ENCODE measurements around the gene BAIAP2.

Gene BAIAP2

DNA sequence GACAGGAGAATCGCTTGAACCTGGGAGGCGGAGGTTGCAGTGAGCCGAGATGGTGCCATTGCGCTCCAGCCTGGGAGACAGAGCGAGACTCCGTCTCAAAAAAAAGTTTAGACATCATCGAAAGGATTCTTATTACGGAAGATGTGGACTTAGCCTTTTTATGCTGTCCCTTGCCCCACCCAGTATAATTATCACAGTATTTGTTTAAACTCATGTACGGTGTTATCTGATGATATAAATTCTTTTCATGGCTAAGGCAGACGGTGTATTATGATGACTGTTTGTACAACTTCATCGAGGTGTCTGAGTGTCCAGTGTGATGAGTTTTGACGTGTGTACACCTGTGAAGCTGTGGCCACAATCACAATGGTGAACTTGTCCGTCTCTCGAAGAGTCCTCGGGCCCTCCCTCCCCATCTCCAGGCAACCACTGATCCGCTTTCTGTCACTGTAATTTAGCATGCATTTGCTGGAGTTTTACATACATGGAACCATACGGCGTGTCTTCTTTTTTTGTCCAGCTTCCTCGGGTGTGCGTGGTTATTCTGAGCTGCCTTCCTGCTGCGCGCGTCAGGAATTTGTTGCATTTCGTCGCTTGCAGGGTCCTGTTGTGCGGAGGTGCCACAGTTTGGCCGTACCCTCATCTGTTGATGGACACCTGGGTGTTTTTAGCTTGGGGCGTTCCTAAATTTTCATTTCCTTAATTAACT lies 26.2 kb downstream of the BAIAP2 start:
- TF ChIP-seq TEAD4 (IDR thresholded peaks at IDR 0.05) (no peak), TCF12 (IDR thresholded peaks at IDR 0.05; ENCODE audit: low read depth) (no peak), ZBTB7A (IDR thresholded peaks at IDR 0.05; ENCODE audit: low read depth) (no peak), CREB1 (IDR thresholded peaks at IDR 0.05; ENCODE audit: low read depth) (no peak), FOXM1 (IDR thresholded peaks at IDR 0.05; ENCODE audit: borderline replicate concordance, low read depth) (no peak), EP300 (IDR thresholded peaks at IDR 0.05; ENCODE audit: borderline replicate concordance) (no peak), EGR1 (IDR thresholded peaks at IDR 0.05) (no peak), CEBPB (IDR thresholded peaks at IDR 0.05) (no peak), TAF1 (IDR thresholded peaks at IDR 0.05; ENCODE audit: low read depth) (no peak), YY1 (IDR thresholded peaks at IDR 0.05; ENCODE audit: low read depth) (no peak), RAD21 (IDR thresholded peaks at IDR 0.05; ENCODE audit: low read depth) (no peak), NFIC (IDR thresholded peaks at IDR 0.05) (no peak)
- TF ChIP-seq, protein P1, sequence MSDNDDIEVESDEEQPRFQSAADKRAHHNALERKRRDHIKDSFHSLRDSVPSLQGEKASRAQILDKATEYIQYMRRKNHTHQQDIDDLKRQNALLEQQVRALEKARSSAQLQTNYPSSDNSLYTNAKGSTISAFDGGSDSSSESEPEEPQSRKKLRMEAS (IDR thresholded peaks at IDR 0.05), result no peak
- TF ChIP-seq, protein P2, sequence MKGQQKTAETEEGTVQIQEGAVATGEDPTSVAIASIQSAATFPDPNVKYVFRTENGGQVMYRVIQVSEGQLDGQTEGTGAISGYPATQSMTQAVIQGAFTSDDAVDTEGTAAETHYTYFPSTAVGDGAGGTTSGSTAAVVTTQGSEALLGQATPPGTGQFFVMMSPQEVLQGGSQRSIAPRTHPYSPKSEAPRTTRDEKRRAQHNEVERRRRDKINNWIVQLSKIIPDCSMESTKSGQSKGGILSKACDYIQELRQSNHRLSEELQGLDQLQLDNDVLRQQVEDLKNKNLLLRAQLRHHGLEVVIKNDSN (IDR thresholded peaks at IDR 0.05), result no peak

GRCh38 chr17:81062014-81062780 lies 27.2 kb downstream of the BAIAP2 start:
- no peak for TF ChIP-seq TCF12 (IDR thresholded peaks at IDR 0.05; ENCODE audit: low read depth)
- TF ChIP-seq YY1 (IDR thresholded peaks at IDR 0.05; ENCODE audit: low read depth), result no peak
- TF ChIP-seq RAD21 (IDR thresholded peaks at IDR 0.05; ENCODE audit: low read depth), result no peak
- TF ChIP-seq EP300 (IDR thresholded peaks at IDR 0.05; ENCODE audit: borderline replicate concordance), result no peak
- no peak for TF ChIP-seq NFIC (IDR thresholded peaks at IDR 0.05)

GRCh38 chr17:81063106-81064093 lies 28.4 kb downstream of the BAIAP2 start:
- TF ChIP-seq TCF12 (IDR thresholded peaks at IDR 0.05; ENCODE audit: low read depth), result no peak
- TF ChIP-seq YY1 (IDR thresholded peaks at IDR 0.05; ENCODE audit: low read depth), result no peak

- TF ChIP-seq CEBPB (IDR thresholded peaks at IDR 0.05) (no peak), EGR1 (IDR thresholded peaks at IDR 0.05) (0 out of 2 replicates have a peak, but pooled peaks have one; percentile 35), ZBTB7A (IDR thresholded peaks at IDR 0.05; ENCODE audit: low read depth) (0 out of 2 replicates have a peak, but pooled peaks have one; percentile 6), REST (IDR thresholded peaks at IDR 0.05; ENCODE audit: low read depth) (no peak), EP300 (IDR thresholded peaks at IDR 0.05; ENCODE audit: borderline replicate concordance) (peak; percentile 39; the same call in 1 of the 2 replicates), FOXM1 (IDR thresholded peaks at IDR 0.05; ENCODE audit: borderline replicate concordance, low read depth) (no peak), TAF1 (IDR thresholded peaks at IDR 0.05; ENCODE audit: low read depth) (no peak), TEAD4 (IDR thresholded peaks at IDR 0.05) (peak; percentile 71), RAD21 (IDR thresholded peaks at IDR 0.05; ENCODE audit: low read depth) (no peak), TCF12 (IDR thresholded peaks at IDR 0.05; ENCODE audit: low read depth) (peak; percentile 52; the same call in 1 of the 2 replicates), CREB1 (IDR thresholded peaks at IDR 0.05; ENCODE audit: low read depth) (no peak), NFIC (IDR thresholded peaks at IDR 0.05) (peak; percentile 16), YY1 (IDR thresholded peaks at IDR 0.05; ENCODE audit: low read depth) (no peak)
- TF ChIP-seq, protein P1 (IDR thresholded peaks at IDR 0.05), result 0 out of 2 replicates have a peak, but pooled peaks have one; percentile 31
- TF ChIP-seq, protein P2 (IDR thresholded peaks at IDR 0.05), result no peak
These were observed 29.9 kb downstream of the BAIAP2 start for GRCh38 chr17:81064678-81065475.

DNA sequence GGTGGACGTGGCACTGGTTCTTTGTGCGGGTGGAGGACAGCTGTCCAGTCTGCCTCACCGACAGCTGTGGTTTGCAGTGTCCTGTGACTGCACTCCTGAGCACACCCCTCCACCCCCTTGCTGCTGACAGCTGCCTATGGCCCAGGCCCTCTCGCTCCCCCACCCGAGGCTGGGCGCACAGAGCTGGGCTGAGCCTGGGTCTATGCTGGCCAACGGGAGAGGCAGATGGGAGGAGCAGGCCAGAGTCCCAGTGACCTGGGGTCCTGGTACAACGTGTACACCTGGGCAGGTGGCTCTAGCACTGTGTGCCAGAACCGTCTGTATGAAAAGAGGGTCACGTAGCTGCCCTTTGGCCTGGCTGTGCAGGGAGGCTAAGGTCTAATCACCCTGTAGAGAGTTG lies 30.5 kb downstream of the BAIAP2 start:
- TF ChIP-seq TCF12 (IDR thresholded peaks at IDR 0.05; ENCODE audit: low read depth), result no peak
- no peak for TF ChIP-seq YY1 (IDR thresholded peaks at IDR 0.05; ENCODE audit: low read depth)
- TF ChIP-seq TEAD4 (IDR thresholded peaks at IDR 0.05), result no peak
- TF ChIP-seq EGR1 (IDR thresholded peaks at IDR 0.05), result no peak
- no peak for TF ChIP-seq REST (IDR thresholded peaks at IDR 0.05; ENCODE audit: low read depth)
- no peak for TF ChIP-seq RAD21 (IDR thresholded peaks at IDR 0.05; ENCODE audit: low read depth)
- no peak for TF ChIP-seq FOXM1 (IDR thresholded peaks at IDR 0.05; ENCODE audit: borderline replicate concordance, low read depth)
- no peak for TF ChIP-seq ZBTB7A (IDR thresholded peaks at IDR 0.05; ENCODE audit: low read depth)
- TF ChIP-seq, protein P2 (IDR thresholded peaks at IDR 0.05), result no peak
- TF ChIP-seq CREB1 (IDR thresholded peaks at IDR 0.05; ENCODE audit: low read depth), result no peak
- TF ChIP-seq, protein P1 (IDR thresholded peaks at IDR 0.05), result no peak
- no peak for TF ChIP-seq EP300 (IDR thresholded peaks at IDR 0.05; ENCODE audit: borderline replicate concordance)
- no peak; the same call in 1 of the 2 replicates for TF ChIP-seq TAF1 (IDR thresholded peaks at IDR 0.05; ENCODE audit: low read depth)
- TF ChIP-seq CEBPB (IDR thresholded peaks at IDR 0.05), result no peak
- no peak for TF ChIP-seq NFIC (IDR thresholded peaks at IDR 0.05)

Data from Ishikawa (cell line).